DLD1 (cell line): ENCODE measurements around the gene CHMP4B.

Source experiments
- in situ Hi-C: cut with HindIII; loops from 2 replicates; pipeline ENCODE4 v1.10.0; 2017; ENCODE audit warnings: low sequenced_read_pairs

The CHMP4B gene

DNA sequence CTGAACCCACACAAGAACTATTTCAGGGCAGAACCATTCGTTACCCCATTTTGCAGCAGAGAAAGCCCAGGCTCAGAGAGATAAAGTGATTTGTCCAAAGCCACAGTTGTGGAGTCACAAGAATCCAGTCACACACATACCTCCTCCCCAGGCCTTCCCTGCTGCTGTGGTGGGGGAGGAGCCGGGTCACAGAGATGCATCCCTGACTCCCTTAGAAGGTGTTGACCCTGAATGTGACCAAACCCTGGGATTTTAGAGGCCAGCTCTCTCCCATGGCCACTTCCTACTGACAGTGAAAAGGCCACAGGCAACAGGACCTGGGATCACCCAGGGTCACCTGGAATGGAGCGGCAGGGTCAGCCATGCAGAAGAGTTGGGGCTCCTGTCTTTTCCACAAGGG, 48.6 kb downstream of the CHMP4B start:
- in situ Hi-C loops: no loop called here

DNA sequence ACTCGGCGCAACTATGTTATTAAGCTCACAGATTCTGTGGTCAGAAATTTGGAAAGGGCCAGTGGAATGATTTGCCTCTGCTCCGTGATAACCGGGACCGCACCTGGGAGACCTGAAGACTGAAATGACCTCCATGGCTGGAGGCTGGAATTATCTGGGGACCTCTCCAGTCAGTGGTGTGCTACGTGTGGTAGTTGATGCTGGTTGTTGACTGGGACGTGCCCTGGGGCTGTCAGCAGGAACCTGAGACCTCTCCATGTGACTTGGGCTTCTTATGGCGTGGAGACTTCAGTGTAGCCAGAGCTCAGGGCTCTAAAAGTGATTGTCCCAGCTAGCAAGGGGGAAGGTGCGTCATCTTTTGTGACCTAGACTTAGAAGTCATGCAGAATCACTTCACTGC, 50.3 kb downstream of the CHMP4B start:
- in situ Hi-C loops: no loop called here

DNA sequence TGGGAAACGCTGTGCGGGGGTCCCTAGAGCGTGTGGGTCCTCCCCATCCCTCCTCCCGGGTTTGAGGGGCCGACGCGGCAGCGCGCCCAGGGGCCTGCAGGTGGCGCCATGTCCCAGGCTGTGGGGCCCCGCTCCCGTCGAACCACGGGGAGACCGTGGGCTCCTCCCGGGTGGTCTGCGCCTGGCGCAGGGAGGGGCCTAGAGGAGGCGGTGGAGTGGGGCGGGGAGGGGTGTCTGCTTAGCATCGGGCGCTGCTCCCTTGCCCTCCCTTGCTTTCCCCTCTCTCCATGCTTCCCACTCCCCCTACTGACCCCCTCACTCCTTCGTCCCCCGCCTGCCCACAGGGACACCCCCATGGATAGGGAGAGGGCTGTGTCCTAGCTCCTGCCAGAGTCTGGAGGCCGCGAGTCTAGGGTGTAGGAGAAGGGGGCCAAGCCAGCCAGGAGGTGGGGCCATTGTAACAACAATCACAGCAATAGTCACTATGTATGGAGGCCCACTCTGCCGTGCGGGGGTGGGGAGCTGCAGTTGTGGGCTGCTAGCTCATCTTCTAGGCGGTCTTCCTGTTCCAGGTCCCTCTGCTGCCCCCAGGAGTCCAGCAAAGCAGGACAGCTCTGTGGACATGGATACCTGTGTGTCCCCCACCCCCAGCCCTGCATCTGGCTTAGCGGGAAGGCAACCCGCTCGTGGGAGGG, 51.7 kb downstream of the CHMP4B start:
- in situ Hi-C loops: no loop called here

DNA sequence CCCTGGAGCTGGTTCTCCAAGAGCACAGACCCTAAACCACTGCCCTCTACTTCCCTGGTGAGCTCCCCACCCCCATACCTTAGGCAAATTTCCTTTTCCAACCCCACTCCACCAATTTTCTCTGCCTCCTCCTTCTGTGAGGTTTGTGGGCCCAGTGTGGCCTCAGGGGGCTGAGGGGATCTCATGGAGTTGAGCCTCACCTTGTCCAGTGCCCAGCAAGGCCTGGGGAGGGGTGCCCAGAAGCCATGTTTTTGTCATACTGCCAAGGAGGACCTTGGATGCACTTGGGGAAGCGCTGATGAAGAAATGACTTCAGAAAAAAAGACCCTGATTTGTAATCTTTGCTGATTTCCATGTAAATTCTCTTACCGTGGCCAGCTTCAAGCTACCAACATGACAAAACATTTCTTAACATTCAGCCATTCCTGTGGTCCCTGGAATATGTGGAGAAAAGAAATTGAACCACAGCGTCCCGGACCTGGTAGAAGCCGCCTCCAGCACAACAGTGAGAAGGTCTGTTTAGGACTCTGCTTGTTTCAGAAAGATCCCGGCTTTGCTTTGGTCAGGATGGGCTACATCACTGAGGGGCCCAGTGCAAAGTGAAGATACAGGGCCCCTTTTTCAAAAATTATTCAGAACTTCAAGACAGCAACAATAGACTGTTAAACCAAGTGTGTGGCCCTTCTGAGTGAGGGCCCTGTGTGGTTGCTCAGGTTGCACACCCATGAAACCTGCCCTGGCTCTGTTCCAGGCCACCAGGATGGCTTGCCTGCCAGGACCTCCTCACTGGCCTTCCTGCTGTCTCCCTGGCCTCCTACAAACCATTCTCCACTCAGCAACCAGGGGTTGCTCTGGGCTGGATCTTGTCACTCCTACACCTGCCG, 52.5 kb downstream of the CHMP4B start:
- in situ Hi-C loops: no loop called here

DNA sequence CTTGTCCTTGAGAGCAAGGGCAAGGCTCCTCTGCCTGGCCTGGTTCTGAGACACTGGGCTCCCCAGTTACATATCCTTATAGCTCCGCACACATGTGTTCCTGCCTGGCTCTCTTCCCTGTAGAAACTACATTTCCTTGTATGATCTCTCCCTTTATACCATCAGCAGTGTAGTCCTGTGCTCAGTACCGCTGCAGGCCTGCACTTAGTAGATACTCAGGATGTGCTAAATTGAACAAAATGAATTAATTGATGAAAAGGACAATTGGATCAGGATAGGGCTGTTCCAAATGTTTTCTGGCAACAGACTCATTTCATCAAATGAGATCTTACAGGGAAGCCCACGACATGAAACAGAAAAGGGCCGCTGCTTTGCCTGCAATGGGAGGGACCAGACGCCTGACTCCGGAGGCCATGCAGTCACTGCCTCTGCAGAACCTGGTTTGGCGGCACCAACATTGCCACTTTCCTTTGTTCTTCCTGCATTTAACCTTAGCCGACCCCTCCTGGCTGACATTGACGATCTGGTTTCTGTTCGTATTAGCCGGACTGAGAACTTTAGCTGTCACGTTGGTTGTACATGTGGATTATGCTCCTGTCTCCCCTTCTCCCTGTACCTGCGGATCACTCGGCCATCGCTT, 53.3 kb downstream of the CHMP4B start:
- in situ Hi-C loops: no loop called here

DNA sequence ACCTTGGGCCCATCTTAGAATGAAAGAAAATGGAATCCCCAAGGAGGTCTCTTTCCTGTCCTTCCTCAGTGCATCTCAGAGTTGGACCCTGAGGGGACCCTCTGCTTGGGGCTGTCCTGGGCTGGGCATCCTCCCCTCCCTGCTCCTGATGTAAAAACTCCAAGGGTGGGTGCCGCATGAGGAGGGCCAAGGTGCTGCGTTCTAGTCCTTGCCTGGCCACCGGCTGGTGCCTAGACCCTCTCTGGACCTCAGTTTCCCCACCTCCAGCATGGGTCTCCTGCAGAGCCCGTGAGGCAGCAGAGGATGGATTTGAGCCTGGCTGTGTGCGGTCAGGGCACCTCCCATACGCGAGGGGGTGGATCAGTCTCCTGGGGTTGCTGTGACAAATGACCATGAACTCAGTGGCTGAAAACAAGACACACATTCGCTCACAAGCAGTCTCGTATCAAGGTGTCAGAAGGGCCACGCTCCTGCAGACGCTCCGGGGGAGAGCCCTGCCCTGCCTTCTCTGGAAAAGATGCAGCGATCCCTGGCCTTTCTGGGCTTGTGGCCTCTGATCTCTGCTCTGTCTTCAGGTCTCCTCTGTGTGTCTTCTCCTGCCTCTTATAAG, 54.7 kb downstream of the CHMP4B start:
- in situ Hi-C loops: no loop called here

DNA sequence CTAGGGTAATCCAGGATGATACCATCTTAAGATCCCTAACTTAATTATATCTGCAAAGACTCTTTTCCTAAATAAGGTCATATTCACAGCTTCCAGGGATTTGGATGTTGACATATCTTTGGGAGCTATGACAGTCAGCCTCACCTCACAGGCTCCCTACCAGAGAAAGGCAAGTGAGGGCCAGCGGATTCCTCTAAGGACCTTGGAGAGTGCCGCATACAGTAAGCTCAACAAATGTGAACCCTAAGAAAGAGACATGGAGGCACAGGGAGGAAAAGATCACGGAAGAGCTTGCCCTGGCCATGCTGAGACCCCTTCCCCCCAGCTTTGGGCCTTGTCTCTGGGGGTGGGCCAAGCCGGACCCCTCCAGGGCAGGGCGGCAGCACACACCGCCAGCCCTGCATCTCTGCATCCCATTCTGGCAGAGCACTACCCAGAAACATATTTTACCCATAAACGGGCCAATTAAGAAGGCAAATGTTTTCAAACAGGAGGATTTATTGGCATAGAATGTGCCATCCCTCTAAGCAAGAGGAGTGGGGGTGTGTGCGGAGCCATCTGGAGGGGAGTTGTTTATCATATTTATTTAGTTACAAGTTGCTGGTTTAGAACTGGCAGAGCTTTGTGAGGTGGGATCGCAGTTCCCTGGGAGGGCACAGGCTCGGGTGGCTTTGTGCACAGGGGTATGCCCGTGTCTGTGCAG, 55.4 kb downstream of the CHMP4B start:
- in situ Hi-C loops: no loop called here

DNA sequence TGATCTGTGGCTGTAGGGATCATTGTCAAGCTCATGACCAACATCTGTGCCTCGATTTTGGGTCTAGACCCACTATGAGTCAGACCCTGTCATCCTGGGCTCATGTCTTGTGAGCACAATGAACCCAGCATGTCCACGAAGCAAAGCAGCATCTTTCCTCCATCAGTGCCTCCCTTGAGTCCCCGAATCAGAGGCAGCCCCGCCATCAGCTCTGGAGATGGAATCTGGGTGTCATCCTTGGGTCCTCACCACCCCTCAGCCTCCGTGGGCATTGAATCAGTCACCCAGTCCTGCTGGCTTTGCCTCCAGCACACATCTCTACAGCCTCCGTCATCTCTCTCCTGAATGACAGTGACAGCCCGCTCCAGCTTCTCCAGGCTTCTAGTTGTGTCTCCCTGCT, 56.9 kb downstream of the CHMP4B start:
- in situ Hi-C loops: no loop called here

DNA sequence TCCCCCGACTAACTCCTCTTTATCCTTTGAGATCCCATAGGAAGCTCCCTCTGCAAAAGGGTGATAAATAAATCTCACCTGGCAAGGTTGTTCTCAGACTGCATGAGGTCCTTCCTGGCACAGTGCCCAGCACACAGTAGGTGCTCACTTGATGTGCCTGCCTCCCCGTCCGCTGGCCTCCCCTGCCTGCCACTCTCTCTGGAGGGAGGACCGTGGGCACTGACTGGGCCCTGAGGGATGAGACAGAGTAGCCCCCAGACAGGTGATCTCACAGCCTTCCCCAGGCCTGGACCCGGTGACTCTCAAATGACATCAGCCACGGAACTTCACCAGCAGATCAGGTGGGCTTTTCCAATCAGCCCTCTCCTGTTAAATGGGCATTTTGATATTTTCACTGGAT, 57.4 kb downstream of the CHMP4B start:
- in situ Hi-C loops: no loop called here

DNA sequence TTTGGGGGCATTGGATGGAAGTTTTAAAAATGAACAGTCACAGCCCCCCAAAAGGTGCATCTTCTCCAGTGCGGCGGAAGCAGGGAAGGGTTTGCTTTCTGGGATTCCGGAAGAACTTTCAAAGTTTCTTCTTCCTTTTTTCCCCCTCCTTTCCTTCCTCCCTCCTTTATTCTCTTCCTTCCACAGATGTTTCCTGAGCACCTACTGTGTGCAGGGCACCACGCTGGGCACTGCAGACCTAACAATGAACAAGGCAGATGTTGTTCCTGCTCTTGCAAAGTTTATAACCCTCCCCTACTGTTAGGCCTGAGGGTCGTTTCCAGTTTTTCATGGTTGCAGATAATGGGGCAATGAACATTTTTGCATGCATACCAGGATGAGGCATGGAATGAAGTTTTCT, 58.1 kb downstream of the CHMP4B start:
- in situ Hi-C loops: no loop called here

DNA sequence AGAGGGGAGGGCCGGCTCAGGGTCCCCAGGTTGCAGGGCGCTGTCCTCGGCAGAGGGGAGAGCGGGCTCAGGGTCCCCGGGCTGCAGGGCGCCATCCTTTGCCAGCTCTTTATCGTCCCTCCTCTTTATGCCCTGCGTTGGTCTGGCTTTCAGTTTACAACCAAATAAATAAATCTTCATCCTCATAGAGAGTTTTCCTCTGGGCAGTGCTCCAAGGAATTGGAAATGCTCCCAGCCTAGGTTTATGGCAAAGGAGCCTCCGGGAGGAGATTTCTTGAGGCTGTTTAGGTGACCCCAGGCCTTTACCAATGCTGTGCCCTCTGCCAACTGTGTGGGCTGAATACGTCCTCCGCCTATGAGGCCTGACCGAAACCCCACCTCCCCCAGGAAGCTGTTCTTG, 60.2 kb downstream of the CHMP4B start:
- in situ Hi-C loops: no loop called here

DNA sequence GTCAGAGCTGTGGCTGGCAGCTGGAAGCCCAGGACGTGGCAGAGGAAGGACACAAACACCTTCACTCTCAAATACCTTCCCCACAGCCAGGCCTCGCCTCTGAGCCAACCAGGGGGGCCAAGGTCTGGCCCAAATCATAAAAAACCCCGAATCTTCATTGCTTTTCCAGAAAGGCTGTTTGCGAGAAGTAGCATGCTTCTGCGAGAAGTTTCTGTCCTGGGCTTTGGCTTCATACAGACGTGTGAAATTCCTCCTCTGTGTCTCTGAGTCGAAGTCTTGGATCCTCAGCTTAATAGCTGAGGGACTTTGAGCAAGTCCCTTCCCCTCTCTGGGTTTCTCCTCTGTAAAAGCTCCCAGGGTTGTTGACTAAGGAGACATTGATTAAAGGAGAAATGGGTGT, 63.0 kb downstream of the CHMP4B start:
- in situ Hi-C loops: no loop called here

DNA sequence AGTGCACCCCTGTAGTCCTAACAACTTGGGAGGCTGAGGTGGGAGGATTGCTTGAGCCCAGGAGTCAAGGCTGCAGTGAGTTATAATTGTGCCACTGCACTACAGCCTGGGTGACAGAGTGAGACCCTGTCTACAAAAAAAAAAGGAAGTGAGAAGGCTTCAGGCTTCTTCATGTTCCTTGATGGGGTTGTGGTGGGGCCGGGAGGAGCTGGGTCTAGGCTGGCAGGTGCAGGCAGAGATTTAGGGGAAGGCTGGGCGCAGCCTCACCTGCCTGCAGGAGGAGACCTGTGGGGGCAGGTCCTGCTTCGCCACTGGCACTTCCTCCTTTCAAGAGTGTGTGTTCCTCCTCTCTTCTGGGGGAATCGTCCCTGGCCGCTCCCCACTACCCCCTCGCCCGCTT, 63.9 kb downstream of the CHMP4B start:
- in situ Hi-C loops: no loop called here

DNA sequence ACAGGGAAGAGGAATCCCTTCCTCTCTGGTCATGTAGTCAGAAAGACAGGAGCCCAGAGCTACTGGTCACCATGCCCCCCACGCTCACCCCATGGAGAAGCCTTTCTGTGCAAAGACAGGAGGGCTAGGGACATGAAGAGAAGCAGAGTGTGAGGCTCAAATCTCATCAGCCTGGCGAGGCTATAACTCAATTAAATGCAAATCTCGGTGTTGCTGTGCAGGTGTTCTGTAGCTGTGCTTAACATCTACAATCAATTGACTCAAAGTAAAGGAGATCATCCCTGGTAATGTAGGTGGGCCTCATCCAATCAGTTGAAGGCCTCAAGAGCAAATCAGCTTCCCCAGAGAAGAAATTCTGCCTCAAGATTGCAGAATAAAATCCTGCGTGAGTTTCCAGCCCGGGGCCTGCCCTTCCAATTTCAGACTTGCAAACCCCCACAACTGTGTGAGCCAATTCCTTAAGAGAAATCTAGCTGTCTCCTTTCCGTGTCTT, 64.4 kb downstream of the CHMP4B start:
- in situ Hi-C loops: no loop called here

DNA sequence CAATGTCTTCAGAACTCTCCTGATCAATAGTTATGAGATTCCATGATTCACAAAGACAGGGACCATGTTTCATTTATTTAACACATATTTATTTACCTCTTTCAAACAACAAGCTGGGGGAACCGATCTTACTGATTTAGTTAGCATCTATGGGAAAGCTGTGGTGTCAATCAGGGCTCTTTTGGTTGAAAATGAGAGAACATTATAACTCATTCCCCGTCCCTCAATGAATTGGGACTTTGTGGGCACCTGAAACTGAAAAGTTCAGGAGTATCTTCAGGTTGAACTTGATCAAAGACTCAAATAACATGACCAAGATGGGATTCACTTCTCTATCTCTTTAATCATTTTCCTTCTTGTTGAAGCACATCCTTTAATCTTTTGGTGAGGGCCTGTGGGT, 67.4 kb downstream of the CHMP4B start:
- in situ Hi-C loops: no loop called here

DNA sequence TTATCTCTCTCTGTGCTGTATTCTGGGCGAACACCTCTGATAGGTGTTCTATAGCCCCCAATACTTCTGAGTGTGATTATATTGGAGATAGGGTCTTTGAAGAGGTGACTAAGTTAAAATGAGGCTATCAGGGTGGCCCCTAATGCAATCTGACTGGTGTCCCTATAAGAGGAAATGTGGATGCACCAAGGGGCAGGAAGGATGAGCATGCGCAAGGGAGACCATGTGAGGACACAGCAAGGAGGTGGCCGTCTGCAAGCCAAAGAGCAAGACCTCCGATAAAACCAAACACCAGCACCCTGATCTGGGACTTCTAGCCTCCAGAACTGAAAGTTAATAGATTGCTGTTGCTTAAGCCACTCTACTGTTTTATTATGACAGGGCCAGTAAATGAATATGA, 69.2 kb downstream of the CHMP4B start:
- in situ Hi-C loops: no loop called here

DNA sequence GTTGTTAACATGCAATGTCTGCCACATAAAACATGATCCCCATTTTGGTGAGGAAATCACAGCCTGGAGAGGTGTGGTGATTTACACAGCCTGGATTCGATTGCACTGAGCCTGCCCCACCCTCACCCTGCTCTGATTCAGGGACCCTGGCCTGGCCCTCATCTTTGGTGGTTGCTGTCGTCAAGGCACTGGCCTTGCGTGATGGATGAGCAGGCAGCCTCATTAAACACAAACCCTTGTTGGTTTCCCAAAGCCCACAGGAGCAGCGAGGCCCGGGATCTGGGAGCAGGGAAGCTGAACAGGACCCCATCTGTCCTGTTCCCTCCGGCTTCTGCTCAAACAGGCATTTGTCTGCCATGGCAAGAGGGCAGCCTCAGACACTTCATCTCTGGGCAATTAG, 70.8 kb downstream of the CHMP4B start:
- in situ Hi-C loops: no loop called here

DNA sequence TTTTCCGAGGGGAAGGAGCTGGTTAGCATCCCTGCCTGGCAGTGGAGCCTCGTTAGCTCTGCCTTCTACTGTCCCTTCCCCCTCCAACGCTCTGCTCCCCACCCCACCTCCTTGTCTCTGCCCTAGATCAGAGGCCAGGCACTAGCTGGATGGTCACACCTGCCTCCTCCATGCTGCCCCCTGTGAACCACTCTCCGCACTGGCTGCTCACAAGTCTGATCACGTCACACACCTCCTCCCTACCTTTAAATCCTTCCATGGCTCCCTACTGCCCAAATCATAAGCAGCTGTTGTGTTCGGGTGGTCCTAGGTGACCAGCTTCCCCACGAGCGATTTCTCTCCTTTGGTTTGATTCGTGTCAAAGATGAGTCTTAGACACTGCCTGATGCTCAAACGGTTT, 71.3 kb downstream of the CHMP4B start:
- in situ Hi-C loops: no loop called here

DNA sequence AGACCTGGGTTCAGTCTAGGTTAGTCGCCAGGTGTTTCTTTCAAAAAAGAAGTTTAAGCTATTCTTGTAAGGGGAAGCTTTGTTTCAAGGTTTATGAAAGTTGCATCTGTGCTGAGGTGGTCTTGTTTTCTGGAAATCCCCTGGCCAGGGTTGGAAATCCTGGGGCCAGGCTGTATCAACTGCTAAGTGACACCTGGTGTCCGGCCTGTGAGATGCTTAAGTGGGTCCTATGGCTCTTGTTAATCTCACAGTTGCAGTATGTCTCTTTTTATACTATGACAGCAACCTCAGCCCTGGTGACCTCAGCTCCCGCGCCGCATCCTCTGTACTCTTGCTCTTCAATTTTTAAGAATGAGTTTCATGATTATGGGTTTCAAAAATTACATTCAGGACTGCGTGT, 72.0 kb downstream of the CHMP4B start:
- in situ Hi-C loops: no loop called here

DNA sequence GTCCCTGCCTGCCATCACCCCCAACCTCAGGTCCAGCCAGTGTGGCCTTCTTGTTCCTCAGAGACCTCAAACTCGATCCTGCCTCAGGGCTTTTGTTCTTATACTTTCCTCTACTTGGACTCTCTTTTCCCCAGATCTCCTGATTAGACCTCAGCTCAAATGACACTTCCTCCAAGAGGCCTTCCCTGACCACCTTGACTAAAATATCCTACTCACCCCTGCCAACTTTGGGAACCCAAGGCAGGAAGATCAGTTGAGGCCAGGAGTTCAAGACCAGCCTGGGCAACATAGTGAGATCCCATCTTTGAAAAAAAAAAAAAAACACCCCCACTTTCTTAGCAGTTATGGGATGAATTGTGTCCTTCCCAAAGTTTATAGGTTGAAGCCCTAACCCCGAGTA, 73.5 kb downstream of the CHMP4B start:
- in situ Hi-C loops: no loop called here

DNA sequence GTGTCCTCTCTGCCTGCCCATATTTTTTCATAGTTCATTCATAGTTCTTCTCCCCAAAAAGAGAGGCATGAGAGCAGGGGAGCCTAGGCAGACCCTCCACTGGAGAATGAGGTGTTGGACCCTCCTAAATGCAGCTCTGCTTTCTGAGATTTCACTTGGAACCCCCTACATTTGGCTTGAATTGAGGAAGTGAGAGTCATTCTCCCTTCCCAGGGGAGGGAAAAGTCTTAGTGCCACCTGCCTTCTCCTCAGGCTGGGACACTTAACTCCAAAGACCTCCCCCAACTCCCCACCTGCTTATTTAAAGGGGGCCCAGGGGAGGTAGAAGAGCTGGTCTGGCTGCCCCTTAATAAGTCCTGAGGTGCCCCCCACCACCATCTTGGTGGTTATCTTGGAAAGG, 78.2 kb downstream of the CHMP4B start:
- in situ Hi-C loops: no loop called here
